ENCODE results near the gene MTHFS. TPM values are rescaled to one million over a fixed set of nuclear protein-coding genes. Genes with fewer than 3 reads are reported as not detected.
A peak's percentile ranks its signal among the peaks of the same experiment; 100 is the strongest.

Gene MTHFS
- total RNA-seq, 3 donors from 2014 or later (not counting 1 experiment from before 2014, with no cell fraction given), result 7.0 to 10.8 (median 10.5) TPM

DNA sequence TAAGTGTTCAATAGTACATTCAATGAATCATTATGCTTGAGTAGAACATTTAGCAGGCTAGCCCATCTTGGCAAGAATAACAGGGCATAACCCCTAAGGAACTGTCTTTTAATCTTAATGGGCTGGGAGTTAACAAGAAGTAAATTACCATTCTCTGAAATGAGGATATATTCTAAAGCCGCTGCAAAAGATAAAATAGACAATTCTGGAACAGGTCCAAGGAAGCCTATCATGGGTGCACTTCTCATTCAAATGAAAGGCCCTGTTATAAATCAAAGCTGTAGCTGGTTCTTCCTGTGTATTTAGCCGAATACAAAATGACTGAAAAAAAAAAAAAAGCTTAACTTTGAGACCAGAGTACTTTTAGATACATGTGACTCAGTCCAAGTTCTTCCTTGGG lies 15.6 kb downstream of the MTHFS start:
- H3K36me3 ChIP-seq (ENCODE audit: control insufficient read depth, insufficient read depth, low read length), result peaks cover 55% of the 10 kb centered on the region
- no peak for ATAC-seq
- H3K4me3 Mint-ChIP-seq, result no peak overlapping the region

DNA sequence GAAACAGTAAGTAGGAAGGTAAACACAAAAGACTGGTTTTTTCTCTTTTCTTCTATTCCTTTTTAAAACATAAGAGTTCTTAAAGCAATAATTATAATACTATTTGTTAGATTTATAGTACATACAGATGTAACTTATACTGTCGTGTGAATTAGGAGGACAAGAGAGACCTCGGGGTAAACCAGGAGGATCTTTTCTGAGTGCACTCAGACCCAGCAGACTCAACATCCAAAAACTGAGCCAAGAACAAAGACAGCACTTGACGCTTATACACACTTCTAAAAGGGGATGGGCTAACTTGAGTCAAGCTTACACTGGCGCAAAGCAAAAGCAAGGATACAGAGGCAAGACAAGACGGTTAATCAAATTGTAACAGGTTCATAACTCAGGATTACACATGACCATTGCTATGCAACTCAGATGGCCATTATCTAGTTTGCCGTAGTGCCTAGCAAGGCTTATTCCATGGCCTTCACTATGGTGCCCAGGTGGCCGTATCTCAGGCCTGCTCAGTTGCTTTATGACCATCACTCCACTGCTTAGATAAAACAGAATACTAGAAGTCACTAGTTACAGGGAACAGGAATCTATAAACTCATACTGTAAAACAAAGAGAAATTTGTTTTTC lies 18.6 kb downstream of the MTHFS start:
- TF ChIP-seq, protein P1, sequence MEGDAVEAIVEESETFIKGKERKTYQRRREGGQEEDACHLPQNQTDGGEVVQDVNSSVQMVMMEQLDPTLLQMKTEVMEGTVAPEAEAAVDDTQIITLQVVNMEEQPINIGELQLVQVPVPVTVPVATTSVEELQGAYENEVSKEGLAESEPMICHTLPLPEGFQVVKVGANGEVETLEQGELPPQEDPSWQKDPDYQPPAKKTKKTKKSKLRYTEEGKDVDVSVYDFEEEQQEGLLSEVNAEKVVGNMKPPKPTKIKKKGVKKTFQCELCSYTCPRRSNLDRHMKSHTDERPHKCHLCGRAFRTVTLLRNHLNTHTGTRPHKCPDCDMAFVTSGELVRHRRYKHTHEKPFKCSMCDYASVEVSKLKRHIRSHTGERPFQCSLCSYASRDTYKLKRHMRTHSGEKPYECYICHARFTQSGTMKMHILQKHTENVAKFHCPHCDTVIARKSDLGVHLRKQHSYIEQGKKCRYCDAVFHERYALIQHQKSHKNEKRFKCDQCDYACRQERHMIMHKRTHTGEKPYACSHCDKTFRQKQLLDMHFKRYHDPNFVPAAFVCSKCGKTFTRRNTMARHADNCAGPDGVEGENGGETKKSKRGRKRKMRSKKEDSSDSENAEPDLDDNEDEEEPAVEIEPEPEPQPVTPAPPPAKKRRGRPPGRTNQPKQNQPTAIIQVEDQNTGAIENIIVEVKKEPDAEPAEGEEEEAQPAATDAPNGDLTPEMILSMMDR (IDR thresholded peaks at IDR 0.05), result no peak
- DNase-seq (no peak), ATAC-seq (no peak)
- no peak overlapping the region for H3K4me3 ChIP-seq (ENCODE audit: low read length)
- Mint-ChIP-seq H3K4me3 (no peak overlapping the region), H3K27ac (peak overlapping the region in 1 of 2 donors; percentile 21), H3K36me3 (peaks cover 69% of the 10 kb centered on the region), H3K27me3 (ENCODE audit: low read depth in 2 of 2) (no peaks in the 10 kb centered on the region), H3K9me3 (peaks cover 4 to 19% of the 10 kb centered on the region in 2 donors), H3K4me1 (peaks cover 7 to 11% of the 10 kb centered on the region in 2 donors)
- intact Hi-C loops (cut with micrococcal nuclease), result no loop called here
- peaks cover 4% of the 10 kb centered on the region for H3K4me1 ChIP-seq (ENCODE audit: control insufficient read depth, insufficient read depth, low read length)
- no peaks in the 10 kb centered on the region for H3K27me3 ChIP-seq (ENCODE audit: control insufficient read depth, insufficient read depth, low read length)
- no peak overlapping the region for H3K27ac ChIP-seq (ENCODE audit: low read length)
- WGBS (ENCODE audit: insufficient coverage), result over 99% methylated on average over 7 of the region's 7 CpGs
- peaks cover 29% of the 10 kb centered on the region for H3K36me3 ChIP-seq (ENCODE audit: control insufficient read depth, insufficient read depth, low read length)
- H3K9me3 ChIP-seq (ENCODE audit: control insufficient read depth, insufficient read depth, low read length), result peaks cover 31% of the 10 kb centered on the region

More for the DNA sequence above, 15.6 kb downstream of the MTHFS start:
- Mint-ChIP-seq H3K36me3 (peaks cover 62% of the 10 kb centered on the region), H3K27ac (no peak overlapping the region), H3K27me3 (ENCODE audit: low read depth in 2 of 2) (no peaks in the 10 kb centered on the region), H3K4me1 (peaks cover 0 to 16% of the 10 kb centered on the region in 2 donors), H3K9me3 (peaks cover 4 to 10% of the 10 kb centered on the region in 2 donors)
- TF ChIP-seq, protein P1 (IDR thresholded peaks at IDR 0.05), result no peak
- DNase-seq, result no peak
- 95% methylated on average over 2 of the region's 2 CpGs for WGBS (ENCODE audit: insufficient coverage)
- intact Hi-C loops (cut with micrococcal nuclease), result no loop called here
- no peak overlapping the region for H3K4me3 ChIP-seq (ENCODE audit: low read length)
- no peak overlapping the region for H3K27ac ChIP-seq (ENCODE audit: low read length)
- no peaks in the 10 kb centered on the region for H3K4me1 ChIP-seq (ENCODE audit: control insufficient read depth, insufficient read depth, low read length)
- no peaks in the 10 kb centered on the region for H3K27me3 ChIP-seq (ENCODE audit: control insufficient read depth, insufficient read depth, low read length)
- peaks cover 19% of the 10 kb centered on the region for H3K9me3 ChIP-seq (ENCODE audit: control insufficient read depth, insufficient read depth, low read length)

DNA sequence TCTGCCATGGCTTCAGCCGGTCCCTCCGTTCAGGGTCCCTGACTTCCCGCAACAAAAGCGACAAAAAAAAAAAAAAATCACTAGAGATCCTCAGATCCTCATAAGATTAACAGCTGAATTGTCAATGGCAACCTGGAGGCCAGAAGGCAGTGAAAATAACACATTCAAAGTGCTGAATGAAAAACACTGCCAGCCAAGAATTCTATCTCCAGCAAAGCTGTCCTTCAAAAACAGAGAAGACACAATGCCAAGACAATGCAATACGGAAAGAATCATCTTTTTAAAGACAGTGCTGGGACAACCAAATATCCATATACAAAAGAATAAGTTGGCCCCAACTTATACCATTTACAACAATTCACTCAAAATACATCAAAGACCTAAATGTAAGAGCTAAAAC lies 21.6 kb downstream of the MTHFS start:
- no peak overlapping the region for H3K27ac ChIP-seq (ENCODE audit: low read length)
- H3K27me3 ChIP-seq (ENCODE audit: control insufficient read depth, insufficient read depth, low read length), result no peaks in the 10 kb centered on the region
- 100% methylated on average over 5 of the region's 5 CpGs for WGBS (ENCODE audit: insufficient coverage)
- peaks cover 7% of the 10 kb centered on the region for H3K36me3 ChIP-seq (ENCODE audit: control insufficient read depth, insufficient read depth, low read length)
- intact Hi-C loops (cut with micrococcal nuclease), result no loop called here
- Mint-ChIP-seq H3K36me3 (peaks cover 58% of the 10 kb centered on the region), H3K9me3 (peaks cover 4 to 19% of the 10 kb centered on the region in 2 donors), H3K27me3 (ENCODE audit: low read depth in 2 of 2) (no peaks in the 10 kb centered on the region), H3K4me1 (peaks cover 19% of the 10 kb centered on the region in 2 donors), H3K4me3 (no peak overlapping the region), H3K27ac (peak overlapping the region in 1 of 2 donors; percentile 16)
- no peak overlapping the region for H3K4me3 ChIP-seq (ENCODE audit: low read length)
- H3K4me1 ChIP-seq (ENCODE audit: control insufficient read depth, insufficient read depth, low read length), result peaks cover 14% of the 10 kb centered on the region
- peaks cover 31% of the 10 kb centered on the region for H3K9me3 ChIP-seq (ENCODE audit: control insufficient read depth, insufficient read depth, low read length)
- ATAC-seq (no peak), DNase-seq (no peak)
- TF ChIP-seq, protein P1 (IDR thresholded peaks at IDR 0.05), result no peak

DNA sequence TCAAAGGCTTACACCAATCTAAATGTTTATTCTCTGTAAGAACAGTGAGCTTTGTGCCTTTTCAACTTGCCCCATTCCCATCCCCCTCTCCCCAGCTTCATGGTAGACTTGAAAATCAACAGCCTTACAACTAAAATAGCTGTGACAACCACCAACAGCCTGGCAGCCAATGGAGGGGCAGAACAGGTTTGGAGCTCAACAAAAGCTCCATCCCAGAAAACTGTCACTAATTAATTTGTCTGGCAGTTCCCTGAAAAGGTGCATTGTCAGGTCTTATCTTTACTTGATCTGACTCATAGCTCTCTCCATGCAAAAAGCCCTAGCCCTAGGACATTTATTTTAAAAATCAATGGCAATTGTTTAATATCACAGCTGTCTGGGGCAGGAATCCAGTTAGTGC lies 22.6 kb downstream of the MTHFS start:
- peaks cover 30% of the 10 kb centered on the region for H3K9me3 ChIP-seq (ENCODE audit: control insufficient read depth, insufficient read depth, low read length)
- peaks cover 3% of the 10 kb centered on the region for H3K36me3 ChIP-seq (ENCODE audit: control insufficient read depth, insufficient read depth, low read length)
- H3K4me1 Mint-ChIP-seq, result peaks cover 19% of the 10 kb centered on the region in 2 donors
- peaks cover 48% of the 10 kb centered on the region for H3K36me3 Mint-ChIP-seq
- H3K27me3 Mint-ChIP-seq (ENCODE audit: low read depth in 2 of 2), result no peaks in the 10 kb centered on the region
- ATAC-seq (no peak), DNase-seq (no peak)
- H3K9me3 Mint-ChIP-seq, result peaks cover 4 to 19% of the 10 kb centered on the region in 2 donors
- intact Hi-C loops (cut with micrococcal nuclease), result no loop called here
- no peaks in the 10 kb centered on the region for H3K27me3 ChIP-seq (ENCODE audit: control insufficient read depth, insufficient read depth, low read length)
- H3K27ac ChIP-seq (ENCODE audit: low read length), result no peak overlapping the region
- H3K4me3 ChIP-seq (ENCODE audit: low read length), result no peak overlapping the region
- peaks cover 14% of the 10 kb centered on the region for H3K4me1 ChIP-seq (ENCODE audit: control insufficient read depth, insufficient read depth, low read length)
- H3K4me3 Mint-ChIP-seq, result no peak overlapping the region
- H3K27ac Mint-ChIP-seq, result no peak overlapping the region
- TF ChIP-seq, protein P1 (IDR thresholded peaks at IDR 0.05), result no peak
